Occipital lobe (tissue), 2 donors: ENCODE data around the gene PTPRN2. TPM values are rescaled to one million over a fixed set of nuclear protein-coding genes. Genes with fewer than 3 reads are reported as not detected.

ENCODE experiments used
- DNase-seq: peaks from one replicate; lab custom pipeline; 2025; lab: John Stamatoyannopoulos, UW
- total RNA-seq: library from RNA; depleted of rRNA; stranded (reverse); fragments of >200 nt; gene quantifications from one replicate; pipeline ENCODE4 v1.2.3, GENCODE V29; 2014

Gene PTPRN2
- total RNA-seq, 1 donor from 2014 or later, result 62.2 TPM

GRCh38 chr7:158369866-158370265 is 217.8 kb downstream of the PTPRN2 start:
- no peak for DNase-seq

GRCh38 chr7:158369290-158369689 is 218.3 kb downstream of the PTPRN2 start:
- no peak for DNase-seq

GRCh38 chr7:158368449-158368848 is 219.2 kb downstream of the PTPRN2 start:
- DNase-seq, result no peak

GRCh38 chr7:158367634-158367982 is 220.0 kb downstream of the PTPRN2 start:
- DNase-seq, result no peak

- DNase-seq, result no peak
Measured at GRCh38 chr7:158366916-158367633, 220.5 kb downstream of the PTPRN2 start.

GRCh38 chr7:158366346-158366745 is 221.3 kb downstream of the PTPRN2 start:
- peak; percentile 37 for DNase-seq

- no peak for DNase-seq
Measured at GRCh38 chr7:158365267-158365666, 222.4 kb downstream of the PTPRN2 start.

- DNase-seq, result no peak
Measured at GRCh38 chr7:158364451-158364850, 223.2 kb downstream of the PTPRN2 start.

GRCh38 chr7:158362912-158363905 is 224.4 kb downstream of the PTPRN2 start:
- no peak for DNase-seq

GRCh38 chr7:158362001-158362400 is 225.6 kb downstream of the PTPRN2 start:
- no peak for DNase-seq

- DNase-seq, result no peak
Measured at GRCh38 chr7:158361326-158361946, 226.2 kb downstream of the PTPRN2 start.

- DNase-seq, result no peak
Measured at GRCh38 chr7:158358926-158359645, 228.5 kb downstream of the PTPRN2 start.

- peak; percentile 25 for DNase-seq
Measured at GRCh38 chr7:158357898-158358821, 229.5 kb downstream of the PTPRN2 start.

GRCh38 chr7:158357106-158357897 is 230.3 kb downstream of the PTPRN2 start:
- DNase-seq, result no peak

GRCh38 chr7:158356454-158356853 is 231.2 kb downstream of the PTPRN2 start:
- DNase-seq, result no peak

GRCh38 chr7:158355456-158356065 is 232.1 kb downstream of the PTPRN2 start:
- DNase-seq, result no peak

- DNase-seq, result no peak
Measured at GRCh38 chr7:158354861-158355260, 232.8 kb downstream of the PTPRN2 start.

- DNase-seq, result no peak
Measured at GRCh38 chr7:158353606-158354570, 233.7 kb downstream of the PTPRN2 start.
